Endothelial cell of umbilical vein (primary cell): ENCODE data around the gene RIMS4. TPM values are rescaled to one million over a fixed set of nuclear protein-coding genes. Genes with fewer than 3 reads are reported as not detected.

ENCODE experiments used
- BruUV-seq: library from RNA; stranded (reverse); fragments of 400-500 nt; replicated peaks from 2 replicates; lab custom pipeline; 2021; lab: Mats Ljungman, UMichigan
- CTCF ChIA-PET: fragments of 300-600, 350-600 bp; sonication (Branson Sonifier 250); formaldehyde crosslinking; loops from one replicate; lab custom pipeline; 2021; ENCODE audit warnings: antibody characterized with exemption, inconsistent platforms; lab: Charles Lee
- POLR2A ChIA-PET: fragments of 300-600, 350-600 bp; sonication (Branson Sonifier 250); formaldehyde crosslinking; loops from one replicate; lab custom pipeline; 2021; ENCODE audit warnings: antibody characterized with exemption, inconsistent platforms; lab: Charles Lee
- DNase-seq: peaks from one replicate; pipeline ENCODE4 v3.0.0-alpha.2; 2011; ENCODE audit warnings: low read depth, low spot score
- FAIRE-seq: peaks from 2 replicates; lab custom pipeline; 2011; peaks lifted over from hg19 to GRCh38; lab: Jason Lieb, UNC
- H2AFZ ChIP-seq: 2 replicates; pipeline ENCODE4 v1.6.0; 2012; ENCODE audit warnings: low read depth, low read length, control low read depth, inconsistent platforms
- H3K27ac ChIP-seq: 2 replicates; pipeline ENCODE4 v1.5.1; 2011; ENCODE audit warnings: low read depth, mild to moderate bottlenecking, control low read depth, low read length, moderate library complexity; ENCODE audit not compliant: insufficient read depth
- H3K27me3 ChIP-seq, 2 experiments: 2 replicates each; pipeline versions ENCODE4 v1.6.0 to v1.6.1; 2011; ENCODE audit warnings: low read length in 2 of 2, mixed read lengths in 1 of 2; ENCODE audit not compliant: control insufficient read depth in 2 of 2, insufficient read depth in 2 of 2
- H3K36me3 ChIP-seq, 2 experiments: 2 replicates in 1 of 2; 3 replicates in 1 of 2; pipeline ENCODE4 v1.5.1; 2011; ENCODE audit warnings: low read length in 2 of 2, mild to moderate bottlenecking in 1 of 2, moderate library complexity in 1 of 2; ENCODE audit not compliant: control insufficient read depth in 2 of 2, insufficient read depth in 2 of 2; ENCODE audit errors: extremely low read depth in 1 of 2
- H3K4me1 ChIP-seq: 3 replicates; pipeline ENCODE4 v1.5.1; 2011; ENCODE audit warnings: mild to moderate bottlenecking, low read length; ENCODE audit not compliant: control insufficient read depth, insufficient read depth; ENCODE audit errors: extremely low read depth
- H3K4me2 ChIP-seq: 2 replicates; pipeline ENCODE4 v1.6.1; 2011; ENCODE audit warnings: low read length, control low read depth, mixed read lengths; ENCODE audit not compliant: insufficient read depth
- H3K4me3 ChIP-seq, 3 experiments: fragments of 200-600 bp in 1 of 3; sonication (generic), shearing (Covaris generic) in 1 of 3; replicated peaks in 1 of 3; 2 replicates each; pipeline ENCODE4 v1.5.1; 2011 to 2016; ENCODE audit warnings: control low read depth in 3 of 3, low read length in 3 of 3, mild to moderate bottlenecking in 2 of 3, inconsistent platforms in 1 of 3, low read depth in 1 of 3, moderate library complexity in 1 of 3; ENCODE audit not compliant: insufficient read depth in 1 of 3
- H3K79me2 ChIP-seq: 2 replicates; pipeline ENCODE4 v1.6.0; 2012; ENCODE audit warnings: low read length, inconsistent platforms; ENCODE audit not compliant: control insufficient read depth, insufficient read depth
- H3K9ac ChIP-seq: replicated peaks from 2 replicates; pipeline ENCODE3; 2011; ENCODE audit warnings: low read length, control low read depth; ENCODE audit not compliant: insufficient read depth; ENCODE audit errors: extremely low read depth
- H3K9me1 ChIP-seq: replicated peaks from 3 replicates; pipeline ENCODE4 v1.6.0; 2011; ENCODE audit warnings: mild to moderate bottlenecking, low read length; ENCODE audit not compliant: control insufficient read depth, insufficient read depth; ENCODE audit errors: extremely low read depth
- H3K9me3 ChIP-seq: replicated peaks from 2 replicates; pipeline ENCODE4 v1.5.1; 2012; ENCODE audit warnings: low read length, inconsistent platforms; ENCODE audit not compliant: control insufficient read depth, insufficient read depth
- H4K20me1 ChIP-seq: replicated peaks from 2 replicates; pipeline ENCODE3; 2011; ENCODE audit warnings: mild to moderate bottlenecking, low read length; ENCODE audit not compliant: control insufficient read depth, insufficient read depth; ENCODE audit errors: extremely low read depth
- CTCF ChIP-seq, 2 donors: IDR thresholded peaks; 1 replicate in 1 of 2; 2 replicates in 1 of 2; pipeline ENCODE4 v1.5.1; 2011; ENCODE audit warnings: low read length in 2 of 2, mild to moderate bottlenecking in 2 of 2, moderate library complexity in 2 of 2, control low read depth in 1 of 2, inconsistent platforms in 1 of 2, low read depth in 1 of 2; ENCODE audit not compliant: insufficient read depth in 1 of 2; ENCODE audit errors: extremely low read depth in 1 of 2
- EZH2 ChIP-seq: IDR thresholded peaks from 2 replicates; pipeline ENCODE4 v1.6.1; 2012; ENCODE audit warnings: borderline replicate concordance, low read depth, mild to moderate bottlenecking, moderate library complexity, low read length, inconsistent platforms; ENCODE audit not compliant: severe bottlenecking
- FOS ChIP-seq: IDR thresholded peaks from 2 replicates; pipeline ENCODE4 v1.6.1; 2011; ENCODE audit warnings: mild to moderate bottlenecking, low read length, moderate library complexity, borderline replicate concordance; ENCODE audit not compliant: insufficient read depth
- GATA2 ChIP-seq: IDR thresholded peaks from 2 replicates; pipeline ENCODE4 v1.7.0; 2011; ENCODE audit warnings: low read depth, mild to moderate bottlenecking, moderate library complexity, mixed read lengths, low read length; ENCODE audit not compliant: insufficient read length, insufficient read depth
- JUN ChIP-seq: IDR thresholded peaks from 2 replicates; pipeline ENCODE4 v1.6.1; 2011; ENCODE audit warnings: borderline replicate concordance, low read depth; ENCODE audit not compliant: insufficient read length, insufficient read depth
- MAX ChIP-seq: IDR thresholded peaks from 2 replicates; pipeline ENCODE4 v1.6.1; 2011; ENCODE audit not compliant: insufficient read depth, insufficient read length
- MYC ChIP-seq: IDR thresholded peaks from one replicate; pipeline ENCODE4 v1.6.1; 2011; ENCODE audit warnings: mild to moderate bottlenecking, low read depth, low read length
- POLR2A ChIP-seq: IDR thresholded peaks from 2 replicates; pipeline ENCODE4 v1.6.1; 2012; ENCODE audit warnings: low read depth, mild to moderate bottlenecking, control low read depth, low read length
- POLR2AphosphoS5 ChIP-seq: IDR thresholded peaks from 2 replicates; pipeline ENCODE4 v1.6.1; 2012; ENCODE audit warnings: low read depth, mild to moderate bottlenecking, control low read depth, low read length, moderate library complexity; ENCODE audit not compliant: insufficient read depth
- dilution Hi-C: fragments of 300-500 bp; cut with MboI; formaldehyde crosslinking; loops from one replicate; pipeline ENCODE4 v1.15.0; 2019; ENCODE audit warnings: low sequenced_read_pairs; ENCODE audit not compliant: extremely low pct_ligation_motif_present
- intact Hi-C: fragments of 100-400 bp; cut with micrococcal nuclease; formaldehyde crosslinking; loops from one replicate; pipeline ENCODE4 v1.10.0; 2022
- polyA plus RNA-seq, 4 experiments: library from polyadenylated mRNA; depleted of rRNA in 3 of 4; stranded (reverse) in 3 of 4; unstranded in 1 of 4; fragments of >200 nt; gene quantifications; 2 replicates each; pipeline versions ENCODE4 v1.2.1 to v1.2.3, GENCODE V29; 2011 to 2012; ENCODE audit warnings: missing spikeins in 1 of 4
- total RNA-seq: library from RNA; stranded (reverse); gene quantifications from 2 replicates; pipeline ENCODE4 v1.2.3, GENCODE V29; 2021

The RIMS4 gene
- total and polyA plus RNA-seq, 2 donors (not counting 3 experiments of a cell fraction or from before 2014, with no cell fraction given) = not detected

GRCh38 chr20:44796758-44797457 is 13.4 kb downstream of the RIMS4 start:
- no peak for DNase-seq
- TF ChIP-seq MAX = no peak
- no peak for TF ChIP-seq FOS
- no peak for TF ChIP-seq GATA2
- TF ChIP-seq MYC = no peak
- no peak for TF ChIP-seq EZH2
- TF ChIP-seq POLR2A = no peak
- no peak for TF ChIP-seq JUN
- no peak for TF ChIP-seq POLR2AphosphoS5
- no peak for TF ChIP-seq CTCF (IDR thresholded peaks at IDR 0.05; ENCODE audit: extremely low read depth in 1 of 2, insufficient read depth in 1 of 2, low read depth in 1 of 2, low read length in 2 of 2)

More at GRCh38 chr20:44796758-44797457, 13.4 kb downstream of the RIMS4 start:
- H3K27ac ChIP-seq = no peak overlapping the region
- dilution Hi-C loops (no loop called here), intact Hi-C loops (no loop called here)
- H3K9me1 ChIP-seq = no peaks in the 10 kb centered on the region
- no peaks in the 10 kb centered on the region for H3K36me3 ChIP-seq
- no peak overlapping the region for H2AFZ ChIP-seq
- CTCF ChIA-PET = no interaction called here
- no peaks in the 10 kb centered on the region for H3K4me1 ChIP-seq
- H3K9ac ChIP-seq = no peak overlapping the region
- no peaks in the 10 kb centered on the region for H4K20me1 ChIP-seq
- no peak overlapping the region for H3K4me3 ChIP-seq
- FAIRE-seq = no peak
- no peak overlapping the region for H3K4me2 ChIP-seq
- POLR2A ChIA-PET = no interaction called here
- H3K79me2 ChIP-seq = no peaks in the 10 kb centered on the region
- H3K27me3 ChIP-seq = peaks cover 2 to 3% of the 10 kb centered on the region in 2 experiments
- no TSS peak for BruUV-seq
- no peaks in the 10 kb centered on the region for H3K9me3 ChIP-seq
